ENCODE results near the gene PSORS1C2.

- TF ChIP-seq, protein P1, sequence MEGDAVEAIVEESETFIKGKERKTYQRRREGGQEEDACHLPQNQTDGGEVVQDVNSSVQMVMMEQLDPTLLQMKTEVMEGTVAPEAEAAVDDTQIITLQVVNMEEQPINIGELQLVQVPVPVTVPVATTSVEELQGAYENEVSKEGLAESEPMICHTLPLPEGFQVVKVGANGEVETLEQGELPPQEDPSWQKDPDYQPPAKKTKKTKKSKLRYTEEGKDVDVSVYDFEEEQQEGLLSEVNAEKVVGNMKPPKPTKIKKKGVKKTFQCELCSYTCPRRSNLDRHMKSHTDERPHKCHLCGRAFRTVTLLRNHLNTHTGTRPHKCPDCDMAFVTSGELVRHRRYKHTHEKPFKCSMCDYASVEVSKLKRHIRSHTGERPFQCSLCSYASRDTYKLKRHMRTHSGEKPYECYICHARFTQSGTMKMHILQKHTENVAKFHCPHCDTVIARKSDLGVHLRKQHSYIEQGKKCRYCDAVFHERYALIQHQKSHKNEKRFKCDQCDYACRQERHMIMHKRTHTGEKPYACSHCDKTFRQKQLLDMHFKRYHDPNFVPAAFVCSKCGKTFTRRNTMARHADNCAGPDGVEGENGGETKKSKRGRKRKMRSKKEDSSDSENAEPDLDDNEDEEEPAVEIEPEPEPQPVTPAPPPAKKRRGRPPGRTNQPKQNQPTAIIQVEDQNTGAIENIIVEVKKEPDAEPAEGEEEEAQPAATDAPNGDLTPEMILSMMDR (IDR thresholded peaks at IDR 0.05), result no peak
- no peak for TF ChIP-seq POLR2A (IDR thresholded peaks at IDR 0.05)
These were observed 37.1 kb upstream of the PSORS1C2 start for GRCh38 chr6:31175971-31176370.

Data from vagina (tissue), 2 donors.